IPS-18c (cell line): ENCODE measurements around the gene SLC51A.

Experiments
- H3K4me3 ChIP-seq: 2 replicates; pipeline ENCODE4 v1.7.0; 2013; ENCODE audit warnings: low read depth, mild to moderate bottlenecking, low read length, moderate library complexity; ENCODE audit not compliant: insufficient read depth
- H3K9me3 ChIP-seq: one replicate; pipeline ENCODE4 v1.6.1; 2013; ENCODE audit warnings: mild to moderate bottlenecking, low read length, moderate library complexity; ENCODE audit not compliant: control insufficient read depth, insufficient read depth

SLC51A gene

GRCh38 chr3:196254376-196255283 lies 38.3 kb downstream of the SLC51A start:
- Histone ChIP-seq H3K4me3 (no peak overlapping the region), H3K9me3 (no peaks in the 10 kb centered on the region)

- Histone ChIP-seq H3K9me3 (no peaks in the 10 kb centered on the region), H3K4me3 (no peak overlapping the region)
Observed at GRCh38 chr3:196255776-196256175, 39.4 kb downstream of the SLC51A start.

- no peaks in the 10 kb centered on the region for H3K9me3 ChIP-seq
Observed at GRCh38 chr3:196260784-196261183, 44.5 kb downstream of the SLC51A start.

DNA sequence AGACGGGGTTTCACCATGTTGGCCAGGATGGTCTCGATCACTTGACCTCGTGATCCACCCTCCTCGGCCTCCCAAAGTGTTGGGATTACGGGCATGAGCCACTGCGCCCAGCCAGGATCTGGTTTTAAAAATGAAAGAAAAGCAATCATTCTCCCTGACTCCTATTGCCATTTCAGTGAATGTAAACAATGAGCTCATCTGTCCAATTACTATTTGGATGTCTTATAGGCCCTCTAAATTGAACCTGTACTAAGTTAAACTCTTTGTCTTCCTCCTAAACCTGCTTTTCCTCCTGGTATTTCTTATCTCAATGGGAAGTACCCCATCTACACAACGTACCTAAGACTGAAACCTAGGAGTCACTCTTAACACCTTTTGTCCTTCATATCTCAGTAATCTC lies 47.5 kb downstream of the SLC51A start:
- no peaks in the 10 kb centered on the region for H3K9me3 ChIP-seq
- no peak overlapping the region for H3K4me3 ChIP-seq

More at GRCh38 chr3:196260784-196261183, 44.5 kb downstream of the SLC51A start:
- H3K4me3 ChIP-seq: no peak overlapping the region

DNA sequence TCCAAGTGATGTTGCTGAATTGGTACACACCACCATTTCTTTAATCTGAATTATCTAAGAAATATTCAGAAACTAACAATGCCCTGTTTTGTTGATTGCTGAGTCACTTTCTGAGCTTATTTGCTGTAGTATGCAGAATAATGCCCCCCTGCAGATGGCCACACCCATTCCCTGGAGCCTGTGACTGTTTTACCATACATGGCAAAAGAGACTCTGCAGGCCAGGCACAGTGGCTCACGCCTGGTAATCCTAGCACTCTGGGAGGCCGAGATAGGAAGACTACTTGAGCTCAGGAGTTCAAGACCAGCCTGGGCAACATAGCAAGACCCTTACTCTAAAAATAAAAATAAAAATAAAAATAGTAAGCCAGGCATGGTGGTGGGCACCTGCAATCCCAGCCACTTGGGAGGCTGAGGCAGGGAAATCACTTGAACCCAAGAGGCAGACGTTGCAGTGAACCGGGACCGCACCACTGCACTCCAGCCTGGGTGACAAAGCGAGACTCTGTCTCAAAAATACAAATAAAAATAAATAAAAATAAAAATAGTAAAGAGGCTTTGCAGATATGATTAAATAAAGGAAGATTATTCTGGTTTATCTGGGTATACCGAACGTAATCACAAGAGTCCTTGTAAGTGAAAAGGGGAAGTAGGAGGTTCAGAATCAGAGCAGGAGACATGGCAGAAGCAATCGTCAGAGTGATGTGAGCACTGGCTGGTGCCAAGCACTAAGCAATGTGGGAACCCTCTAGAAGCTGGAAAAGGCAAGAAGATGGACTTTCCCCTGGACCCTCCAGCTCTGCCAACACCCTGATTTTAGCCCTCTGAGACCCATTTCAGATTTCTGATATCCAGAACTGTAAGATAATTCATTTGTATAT lies 52.2 kb downstream of the SLC51A start:
- H3K9me3 ChIP-seq: peaks cover 7% of the 10 kb centered on the region
- no peak overlapping the region for H3K4me3 ChIP-seq

DNA sequence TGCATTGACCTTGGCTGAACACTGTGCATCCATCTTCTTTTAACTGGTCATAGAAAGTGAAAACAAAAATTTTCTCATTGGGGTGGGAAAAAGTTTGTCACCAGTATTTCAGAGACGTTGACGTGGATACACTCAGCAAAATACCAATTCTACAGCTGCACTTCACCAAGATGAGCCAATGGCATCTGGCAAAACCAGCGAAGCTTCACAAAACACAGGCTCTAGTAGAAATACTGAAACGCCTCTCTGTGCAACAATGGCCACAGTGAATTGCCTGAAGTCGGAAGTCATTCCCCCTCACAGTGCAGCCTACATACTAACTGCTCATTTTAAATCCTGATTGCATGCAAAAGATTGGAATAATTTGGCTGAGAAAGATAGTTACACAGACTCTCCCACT lies 54.2 kb downstream of the SLC51A start:
- Histone ChIP-seq H3K9me3 (peaks cover 11% of the 10 kb centered on the region), H3K4me3 (no peak overlapping the region)

DNA sequence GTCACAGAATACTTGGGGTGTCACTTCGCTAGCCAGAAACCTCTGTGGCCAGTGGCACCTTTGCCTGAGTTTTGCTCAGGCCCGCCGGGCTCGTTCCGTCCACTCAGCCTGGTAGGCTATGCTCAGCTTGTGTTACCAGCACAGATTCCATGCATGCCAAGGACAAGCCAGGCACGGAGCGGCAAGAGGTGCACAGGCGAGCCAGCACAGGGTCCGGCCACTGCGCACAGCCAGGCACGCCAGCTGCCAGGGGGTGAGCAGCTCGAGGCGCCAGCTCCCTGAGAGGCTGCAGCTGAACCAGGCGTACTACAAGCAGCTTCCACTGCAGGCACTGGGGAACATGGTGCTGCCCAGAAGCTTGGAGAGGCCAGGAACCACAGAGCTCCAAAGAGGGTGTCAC lies 56.5 kb downstream of the SLC51A start:
- Histone ChIP-seq H3K9me3 (peaks cover 11% of the 10 kb centered on the region), H3K4me3 (no peak overlapping the region)

DNA sequence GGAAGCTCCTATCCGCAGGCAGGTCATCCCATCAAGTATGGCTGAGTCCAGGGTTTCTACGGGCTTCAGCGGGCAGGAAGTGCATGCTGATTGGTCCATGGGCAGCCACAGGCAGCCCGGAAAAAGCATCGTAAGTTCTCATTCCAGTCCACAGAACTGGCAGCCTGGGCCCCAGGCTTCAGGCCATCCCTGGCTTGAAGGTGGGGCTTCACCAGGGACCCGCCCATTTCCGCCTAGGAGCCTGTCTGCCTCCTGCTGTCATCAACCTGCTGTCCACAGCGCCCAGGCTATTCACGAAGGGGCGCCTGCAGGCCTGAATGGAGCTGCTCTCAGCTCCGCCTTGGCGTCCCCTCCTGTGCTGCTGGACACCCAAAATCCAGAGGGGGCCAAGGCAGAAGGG lies 57.3 kb downstream of the SLC51A start:
- H3K4me3 ChIP-seq: no peak overlapping the region
- peaks cover 11% of the 10 kb centered on the region for H3K9me3 ChIP-seq

DNA sequence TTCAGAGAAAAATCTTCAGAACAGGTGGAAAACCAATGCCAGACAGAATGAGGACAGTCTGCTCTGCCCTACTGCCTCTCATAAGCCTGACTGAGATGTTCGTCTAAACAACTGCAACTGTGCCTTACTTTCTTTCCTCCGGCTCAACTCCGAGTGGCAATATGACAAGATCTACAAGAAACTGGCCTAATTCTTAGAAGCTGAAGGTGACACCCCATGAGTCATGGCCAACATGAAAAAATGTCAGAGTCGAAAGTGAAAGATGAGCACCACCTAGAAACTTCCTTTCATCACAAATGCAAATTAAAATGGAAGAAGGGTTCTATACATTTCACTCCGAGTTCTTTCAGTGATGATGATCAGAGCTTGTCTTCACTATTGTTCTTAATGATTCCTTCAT lies 58.3 kb downstream of the SLC51A start:
- no peak overlapping the region for H3K4me3 ChIP-seq
- peaks cover 11% of the 10 kb centered on the region for H3K9me3 ChIP-seq

GRCh38 chr3:196275126-196275525 lies 58.8 kb downstream of the SLC51A start:
- Histone ChIP-seq H3K4me3 (no peak overlapping the region), H3K9me3 (peaks cover 11% of the 10 kb centered on the region)

DNA sequence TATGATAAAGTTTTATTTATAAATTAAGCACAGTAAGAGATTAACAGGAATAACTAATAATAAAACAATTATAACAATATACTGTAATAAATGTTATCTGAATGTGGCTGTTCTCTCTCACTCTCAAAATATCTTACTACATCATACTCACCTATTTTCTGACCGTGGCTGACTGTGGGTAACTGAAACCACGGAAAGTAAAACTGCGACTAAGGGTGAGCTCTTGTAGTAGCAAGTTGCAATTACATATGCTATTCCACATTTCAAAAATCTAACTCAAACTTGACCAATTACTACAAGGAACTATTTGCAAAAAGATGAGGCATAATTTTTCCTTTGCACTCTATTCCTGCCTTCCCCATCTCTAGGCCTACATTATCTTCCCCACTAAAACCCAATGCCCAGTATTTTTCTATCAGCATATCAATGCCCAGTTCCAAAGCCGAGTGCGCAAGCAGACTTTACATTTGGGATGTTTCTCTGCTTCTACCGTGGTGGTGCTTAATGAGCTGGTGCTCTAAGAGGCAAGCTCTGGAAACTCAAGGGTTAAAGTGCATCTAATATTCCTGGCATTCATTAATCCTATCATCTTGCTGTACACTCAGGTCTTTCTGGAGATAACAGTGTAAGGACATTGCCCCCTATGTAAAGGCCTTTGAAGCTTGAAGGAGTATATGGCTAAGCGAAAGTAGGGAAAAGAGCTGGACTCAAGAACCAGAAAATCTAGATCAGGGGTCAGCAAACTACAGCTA lies 64.5 kb downstream of the SLC51A start:
- no peak overlapping the region for H3K4me3 ChIP-seq
- no peaks in the 10 kb centered on the region for H3K9me3 ChIP-seq

- Histone ChIP-seq H3K9me3 (no peaks in the 10 kb centered on the region), H3K4me3 (no peak overlapping the region)
Observed at GRCh38 chr3:196281962-196282361, 65.6 kb downstream of the SLC51A start.
